Breast epithelium (tissue), 3 donors: ENCODE measurements around the gene DNAJC21.

Experiments used
- POLR2A ChIP-seq: fragments of 450-650 bp; IDR thresholded peaks from one replicate; pipeline ENCODE4 v1.6.1; 2016; ENCODE audit warnings: antibody characterized with exemption, mild to moderate bottlenecking, moderate library complexity
- POLR2AphosphoS5 ChIP-seq, 3 donors: sonication (generic); formaldehyde crosslinking; IDR thresholded peaks; one replicate each; pipeline ENCODE4 v1.6.1; 2017; ENCODE audit warnings: antibody characterized with exemption in 3 of 3
- TF ChIP-seq, protein P1 (sequence below), 3 donors: fragments of 450-650 bp; IDR thresholded peaks; one replicate each; pipeline ENCODE4 v1.5.1; 2016 to 2017; ENCODE audit warnings: antibody characterized with exemption in 3 of 3, mild to moderate bottlenecking in 3 of 3, moderate library complexity in 3 of 3

GRCh38 chr5:34924462-34924765 lies 4.9 kb upstream of the DNAJC21 start:
- no peak for TF ChIP-seq POLR2A
- TF ChIP-seq, protein P1, sequence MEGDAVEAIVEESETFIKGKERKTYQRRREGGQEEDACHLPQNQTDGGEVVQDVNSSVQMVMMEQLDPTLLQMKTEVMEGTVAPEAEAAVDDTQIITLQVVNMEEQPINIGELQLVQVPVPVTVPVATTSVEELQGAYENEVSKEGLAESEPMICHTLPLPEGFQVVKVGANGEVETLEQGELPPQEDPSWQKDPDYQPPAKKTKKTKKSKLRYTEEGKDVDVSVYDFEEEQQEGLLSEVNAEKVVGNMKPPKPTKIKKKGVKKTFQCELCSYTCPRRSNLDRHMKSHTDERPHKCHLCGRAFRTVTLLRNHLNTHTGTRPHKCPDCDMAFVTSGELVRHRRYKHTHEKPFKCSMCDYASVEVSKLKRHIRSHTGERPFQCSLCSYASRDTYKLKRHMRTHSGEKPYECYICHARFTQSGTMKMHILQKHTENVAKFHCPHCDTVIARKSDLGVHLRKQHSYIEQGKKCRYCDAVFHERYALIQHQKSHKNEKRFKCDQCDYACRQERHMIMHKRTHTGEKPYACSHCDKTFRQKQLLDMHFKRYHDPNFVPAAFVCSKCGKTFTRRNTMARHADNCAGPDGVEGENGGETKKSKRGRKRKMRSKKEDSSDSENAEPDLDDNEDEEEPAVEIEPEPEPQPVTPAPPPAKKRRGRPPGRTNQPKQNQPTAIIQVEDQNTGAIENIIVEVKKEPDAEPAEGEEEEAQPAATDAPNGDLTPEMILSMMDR (IDR thresholded peaks at IDR 0.05): no peak
- no peak for TF ChIP-seq POLR2AphosphoS5 (IDR thresholded peaks at IDR 0.05)
